ENCODE measurements around the gene FUBP3.

Gene FUBP3

GRCh38 chr9:130578865-130579737, at the start of gene FUBP3:
TSS of gene FUBP3 (plus strand) at chr9:130579577. CDS start at chr9:130579681, 104 bp downstream.
- in situ Hi-C loops (cut with HindIII; ENCODE audit: low sequenced_read_pairs): no loop called here

GRCh38 chr9:130530938-130531337, 48.4 kb upstream of the FUBP3 start:
- in situ Hi-C loops (cut with HindIII; ENCODE audit: low sequenced_read_pairs): no loop called here

- in situ Hi-C loops (cut with HindIII; ENCODE audit: low sequenced_read_pairs): no loop called here
These were observed 47.7 kb upstream of the FUBP3 start for GRCh38 chr9:130531670-130532069.

GRCh38 chr9:130532426-130533080, 46.8 kb upstream of the FUBP3 start:
- in situ Hi-C loops (cut with HindIII; ENCODE audit: low sequenced_read_pairs): no loop called here

GRCh38 chr9:130535818-130536521, 43.4 kb upstream of the FUBP3 start:
- in situ Hi-C loops (cut with HindIII; ENCODE audit: low sequenced_read_pairs): no loop called here

- in situ Hi-C loops (cut with HindIII; ENCODE audit: low sequenced_read_pairs): no loop called here
These were observed 42.7 kb upstream of the FUBP3 start for GRCh38 chr9:130536701-130537107.

- in situ Hi-C loops (cut with HindIII; ENCODE audit: low sequenced_read_pairs): no loop called here
These were observed 41.9 kb upstream of the FUBP3 start for GRCh38 chr9:130537346-130538050.

GRCh38 chr9:130539420-130540223, 39.8 kb upstream of the FUBP3 start:
- in situ Hi-C loops (cut with HindIII; ENCODE audit: low sequenced_read_pairs): no loop called here

- in situ Hi-C loops (cut with HindIII; ENCODE audit: low sequenced_read_pairs): no loop called here
These were observed 37.8 kb upstream of the FUBP3 start for GRCh38 chr9:130541533-130541932.

- in situ Hi-C loops (cut with HindIII; ENCODE audit: low sequenced_read_pairs): no loop called here
These were observed 37.3 kb upstream of the FUBP3 start for GRCh38 chr9:130542038-130542437.

GRCh38 chr9:130542457-130543228, 36.7 kb upstream of the FUBP3 start:
- in situ Hi-C loops (cut with HindIII; ENCODE audit: low sequenced_read_pairs): no loop called here

- in situ Hi-C loops (cut with HindIII; ENCODE audit: low sequenced_read_pairs): no loop called here
These were observed 36.0 kb upstream of the FUBP3 start for GRCh38 chr9:130543368-130543767.

GRCh38 chr9:130543859-130544258, 35.5 kb upstream of the FUBP3 start:
- in situ Hi-C loops (cut with HindIII; ENCODE audit: low sequenced_read_pairs): no loop called here

- in situ Hi-C loops (cut with HindIII; ENCODE audit: low sequenced_read_pairs): no loop called here
These were observed 35.0 kb upstream of the FUBP3 start for GRCh38 chr9:130544364-130544763.

GRCh38 chr9:130548103-130548502, 31.3 kb upstream of the FUBP3 start:
- in situ Hi-C loops (cut with HindIII; ENCODE audit: low sequenced_read_pairs): no loop called here

- in situ Hi-C loops (cut with HindIII; ENCODE audit: low sequenced_read_pairs): no loop called here
These were observed 30.2 kb upstream of the FUBP3 start for GRCh38 chr9:130549093-130549735.

GRCh38 chr9:130554606-130555005, 24.8 kb upstream of the FUBP3 start:
- in situ Hi-C loops (cut with HindIII; ENCODE audit: low sequenced_read_pairs): no loop called here

GRCh38 chr9:130555061-130555460, 24.3 kb upstream of the FUBP3 start:
- in situ Hi-C loops (cut with HindIII; ENCODE audit: low sequenced_read_pairs): no loop called here

- in situ Hi-C loops (cut with HindIII; ENCODE audit: low sequenced_read_pairs): no loop called here
These were observed 23.4 kb upstream of the FUBP3 start for GRCh38 chr9:130555968-130556367.
